ENCODE data around the gene SUN1. TPM values are rescaled to one million over a fixed set of nuclear protein-coding genes. Genes with fewer than 3 reads are reported as not detected.

SUN1 gene
- total RNA-seq, 2 donors from 2014 or later: 106 to 109 TPM

- no peak for DNase-seq (ENCODE audit: low spot score in 2 of 2)
- Mint-ChIP-seq H3K36me3 (peaks cover 6 to 22% of the 10 kb centered on the region in 2 donors), H3K9me3 (peaks cover 0 to 7% of the 10 kb centered on the region in 2 donors), H3K27ac (no peak overlapping the region)
- no peak for ATAC-seq
These were observed 64.8 kb downstream of the SUN1 start for GRCh38 chr7:897086-897485.

DNA sequence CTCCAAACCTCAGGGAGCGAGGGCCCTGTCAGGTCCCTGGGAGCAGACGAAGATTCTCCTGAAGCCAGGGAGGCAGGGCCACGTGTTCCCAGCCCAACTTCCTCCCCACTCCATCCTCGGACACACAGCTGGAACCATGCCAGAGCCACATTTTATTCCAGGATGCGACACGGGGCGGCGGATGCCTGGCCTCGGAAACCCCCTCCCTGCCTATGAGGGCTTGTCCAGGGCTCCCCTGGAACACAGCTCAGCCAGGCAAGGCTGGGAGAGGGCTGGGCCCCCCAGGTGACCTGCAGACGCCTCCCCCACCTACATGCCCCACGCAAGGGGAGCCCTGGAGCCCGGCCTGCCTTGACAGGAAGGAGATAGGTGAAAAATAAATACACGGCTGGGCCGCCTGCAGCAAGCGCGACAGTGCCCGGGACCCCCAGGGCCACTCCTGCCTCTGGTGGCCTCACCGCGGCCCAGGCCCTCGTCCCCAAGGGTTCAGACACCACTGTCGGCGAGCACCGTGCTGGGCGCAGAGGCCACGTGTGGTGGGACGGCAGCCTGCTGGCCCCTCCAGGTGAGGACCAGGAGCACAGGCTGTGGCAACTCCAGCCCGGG, 65.6 kb downstream of the SUN1 start:
- peaks cover 0 to under 1% of the 10 kb centered on the region in 2 donors for H3K9me3 Mint-ChIP-seq
- peaks cover 6 to 14% of the 10 kb centered on the region in 2 donors for H3K36me3 Mint-ChIP-seq
- H3K27ac Mint-ChIP-seq: no peak overlapping the region
- ATAC-seq: no peak
- no peak for DNase-seq (ENCODE audit: low spot score in 2 of 2)

- H3K36me3 Mint-ChIP-seq: peaks cover 3 to 9% of the 10 kb centered on the region in 2 donors
- no peak for DNase-seq (ENCODE audit: low spot score in 2 of 2)
- no peak overlapping the region for H3K27ac Mint-ChIP-seq
- no peak for ATAC-seq
- no peaks in the 10 kb centered on the region for H3K9me3 Mint-ChIP-seq
These were observed 66.2 kb downstream of the SUN1 start for GRCh38 chr7:898460-898854.

DNA sequence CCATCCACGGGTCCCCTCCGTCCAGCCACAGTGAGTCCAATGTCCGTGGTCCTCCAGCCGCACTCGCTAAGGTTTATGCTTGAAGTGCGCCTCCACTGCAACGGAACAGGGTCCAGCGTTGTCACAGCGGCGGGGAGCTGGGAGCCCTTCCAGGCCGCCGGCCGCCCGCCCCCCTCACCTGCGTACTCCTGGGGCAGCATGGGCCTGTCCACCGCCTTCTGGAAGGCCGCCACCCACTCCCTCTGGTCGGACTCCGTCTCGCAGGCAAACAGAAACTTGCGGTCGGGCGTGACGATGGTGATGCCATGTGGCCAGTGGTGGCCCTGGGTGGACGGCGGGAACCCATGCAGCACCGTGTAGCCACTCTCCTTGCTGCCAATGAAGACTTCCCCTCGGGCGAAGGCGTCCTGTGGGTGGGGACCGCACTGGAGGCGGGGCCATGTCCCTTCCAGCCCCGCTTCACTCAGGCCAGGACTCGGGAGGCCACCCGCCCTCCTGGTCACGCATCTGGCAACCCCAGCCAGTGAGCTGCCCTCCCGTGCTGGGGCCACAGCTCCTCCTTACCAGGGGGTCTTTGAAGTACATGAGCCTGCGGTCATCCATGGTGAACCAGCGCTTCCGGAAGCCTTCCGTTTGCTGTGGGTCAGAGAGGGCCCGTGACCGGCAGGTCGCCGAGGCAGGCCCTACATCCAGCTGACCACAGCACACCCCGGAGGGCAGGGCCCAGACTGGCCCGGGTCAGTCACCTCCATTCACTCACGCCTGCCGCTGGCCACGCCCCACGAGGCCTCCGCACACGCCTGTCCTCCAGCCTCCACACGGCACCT, 66.8 kb downstream of the SUN1 start:
- peak overlapping the region in 1 of 2 donors; percentile 53 for H3K27ac Mint-ChIP-seq
- H3K9me3 Mint-ChIP-seq: no peaks in the 10 kb centered on the region
- peaks cover 0 to 6% of the 10 kb centered on the region in 2 donors for H3K36me3 Mint-ChIP-seq
- ATAC-seq: no peak
- no peak for DNase-seq (ENCODE audit: low spot score in 2 of 2)

DNA sequence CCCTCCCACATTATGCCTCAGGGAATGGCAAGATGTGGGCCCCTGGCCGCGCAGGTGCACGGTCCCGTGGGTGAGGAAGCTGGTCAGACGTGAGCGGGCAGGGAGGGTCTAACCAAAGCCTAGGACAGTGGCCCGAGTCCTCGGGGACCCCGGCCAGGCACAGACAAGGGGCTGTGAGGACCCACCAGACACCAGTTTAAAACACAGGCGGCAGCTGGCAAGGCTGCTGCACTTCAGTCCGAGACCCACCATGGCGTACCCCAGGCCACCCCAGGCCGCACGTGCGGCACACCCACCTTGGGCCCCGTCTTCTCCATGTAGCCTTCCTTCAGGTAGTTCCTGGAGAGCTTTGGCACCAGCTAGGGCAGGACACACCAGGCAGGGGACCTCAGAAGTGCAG, 67.5 kb downstream of the SUN1 start:
- no peak for ATAC-seq
- Mint-ChIP-seq H3K36me3 (peaks cover 0 to 6% of the 10 kb centered on the region in 2 donors), H3K9me3 (no peaks in the 10 kb centered on the region), H3K27ac (peak overlapping the region in 1 of 2 donors; percentile 53)
- DNase-seq (ENCODE audit: low spot score in 2 of 2): no peak

- ATAC-seq: no peak
- no peak overlapping the region for H3K27ac Mint-ChIP-seq
- peaks cover 0 to 6% of the 10 kb centered on the region in 2 donors for H3K36me3 Mint-ChIP-seq
- DNase-seq (ENCODE audit: low spot score in 2 of 2): no peak
- H3K9me3 Mint-ChIP-seq: no peaks in the 10 kb centered on the region
These were observed 68.2 kb downstream of the SUN1 start for GRCh38 chr7:900331-901040.

DNA sequence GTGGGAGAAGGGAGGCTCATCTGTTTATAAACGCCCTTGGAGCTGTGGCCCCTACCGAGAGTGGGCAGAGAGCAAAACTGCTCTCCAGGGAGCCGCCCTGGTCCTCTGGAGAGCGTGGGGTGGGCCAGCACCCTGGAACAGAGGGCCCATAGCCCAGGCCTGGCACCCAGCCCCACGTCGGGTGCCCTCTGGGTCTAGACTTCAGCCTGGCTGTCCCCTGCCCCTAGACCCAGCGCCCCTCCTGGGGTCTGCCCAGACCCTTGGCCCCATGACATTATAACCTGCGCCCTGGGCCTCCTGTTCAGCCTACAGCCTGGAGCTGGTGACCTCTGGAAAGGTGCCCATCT, 68.7 kb downstream of the SUN1 start:
- peaks cover 0 to 3% of the 10 kb centered on the region in 2 donors for H3K36me3 Mint-ChIP-seq
- ATAC-seq (peak in 1 of 2 donors; percentile 18), DNase-seq (ENCODE audit: low spot score in 2 of 2) (no peak)
- H3K27ac Mint-ChIP-seq: no peak overlapping the region
- no peaks in the 10 kb centered on the region for H3K9me3 Mint-ChIP-seq

GRCh38 chr7:901388-902154, 69.3 kb downstream of the SUN1 start:
- no peaks in the 10 kb centered on the region for H3K9me3 Mint-ChIP-seq
- DNase-seq (ENCODE audit: low spot score in 2 of 2) (peak in 1 of 2 donors; percentile 53), ATAC-seq (peak; percentile 13 to 74)
- no peaks in the 10 kb centered on the region for H3K36me3 Mint-ChIP-seq
- H3K27ac Mint-ChIP-seq: no peak overlapping the region

DNA sequence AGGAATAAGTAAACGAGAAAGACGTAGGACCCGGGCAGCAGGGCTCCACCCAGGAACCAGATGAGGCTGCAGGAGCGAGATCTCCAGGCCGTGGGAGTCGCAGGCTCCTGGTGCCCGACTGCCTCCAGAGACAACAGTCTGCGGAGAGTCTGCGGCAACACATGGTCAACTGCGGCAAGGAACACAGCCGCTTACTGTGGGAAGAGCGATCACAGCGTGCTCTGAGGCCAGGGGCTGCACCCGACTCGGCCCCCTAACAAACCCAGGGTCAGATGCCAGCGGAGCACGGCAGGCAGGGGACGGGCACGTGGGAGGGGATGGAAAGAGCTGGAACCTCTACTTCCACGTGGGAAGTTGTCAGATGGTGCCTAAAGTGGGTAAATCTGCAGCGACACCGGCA, 70.7 kb downstream of the SUN1 start:
- DNase-seq (ENCODE audit: low spot score in 2 of 2) (no peak), ATAC-seq (no peak)
- Mint-ChIP-seq H3K9me3 (no peaks in the 10 kb centered on the region), H3K27ac (no peak overlapping the region), H3K36me3 (no peaks in the 10 kb centered on the region)

- DNase-seq (ENCODE audit: low spot score in 2 of 2) (no peak), ATAC-seq (no peak)
- Mint-ChIP-seq H3K27ac (no peak overlapping the region), H3K9me3 (no peaks in the 10 kb centered on the region), H3K36me3 (no peaks in the 10 kb centered on the region)
These were observed 71.9 kb downstream of the SUN1 start for GRCh38 chr7:903921-904755.

- no peaks in the 10 kb centered on the region for H3K9me3 Mint-ChIP-seq
- ATAC-seq (no peak), DNase-seq (ENCODE audit: low spot score in 2 of 2) (no peak)
- H3K36me3 Mint-ChIP-seq: no peaks in the 10 kb centered on the region
- peak overlapping the region in 1 of 2 donors; percentile 32 for H3K27ac Mint-ChIP-seq
These were observed 72.6 kb downstream of the SUN1 start for GRCh38 chr7:904847-905246.

DNA sequence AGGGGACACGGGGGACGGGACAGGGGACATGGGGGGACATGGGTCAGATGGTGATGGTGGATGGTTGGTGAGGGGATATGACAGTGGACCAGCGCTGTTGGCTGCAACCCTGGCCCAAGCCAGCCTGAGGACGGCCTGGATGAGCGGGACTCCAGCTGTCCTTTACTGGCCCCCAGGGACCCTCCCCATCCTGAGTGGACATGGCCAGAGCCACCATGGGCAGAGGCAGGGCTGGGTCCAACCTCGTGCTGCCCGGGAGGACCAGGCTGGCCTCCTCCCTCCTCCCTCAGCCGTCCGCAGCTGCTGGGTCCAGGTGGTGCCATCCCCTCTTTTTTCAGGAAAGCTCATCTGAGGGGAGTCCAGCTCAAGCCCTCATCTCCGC, 74.5 kb downstream of the SUN1 start:
- ATAC-seq (peak in 1 of 2 donors; percentile 12), DNase-seq (ENCODE audit: low spot score in 2 of 2) (no peak)
- no peak overlapping the region for H3K27ac Mint-ChIP-seq
- H3K36me3 Mint-ChIP-seq: no peaks in the 10 kb centered on the region
- no peaks in the 10 kb centered on the region for H3K9me3 Mint-ChIP-seq

DNA sequence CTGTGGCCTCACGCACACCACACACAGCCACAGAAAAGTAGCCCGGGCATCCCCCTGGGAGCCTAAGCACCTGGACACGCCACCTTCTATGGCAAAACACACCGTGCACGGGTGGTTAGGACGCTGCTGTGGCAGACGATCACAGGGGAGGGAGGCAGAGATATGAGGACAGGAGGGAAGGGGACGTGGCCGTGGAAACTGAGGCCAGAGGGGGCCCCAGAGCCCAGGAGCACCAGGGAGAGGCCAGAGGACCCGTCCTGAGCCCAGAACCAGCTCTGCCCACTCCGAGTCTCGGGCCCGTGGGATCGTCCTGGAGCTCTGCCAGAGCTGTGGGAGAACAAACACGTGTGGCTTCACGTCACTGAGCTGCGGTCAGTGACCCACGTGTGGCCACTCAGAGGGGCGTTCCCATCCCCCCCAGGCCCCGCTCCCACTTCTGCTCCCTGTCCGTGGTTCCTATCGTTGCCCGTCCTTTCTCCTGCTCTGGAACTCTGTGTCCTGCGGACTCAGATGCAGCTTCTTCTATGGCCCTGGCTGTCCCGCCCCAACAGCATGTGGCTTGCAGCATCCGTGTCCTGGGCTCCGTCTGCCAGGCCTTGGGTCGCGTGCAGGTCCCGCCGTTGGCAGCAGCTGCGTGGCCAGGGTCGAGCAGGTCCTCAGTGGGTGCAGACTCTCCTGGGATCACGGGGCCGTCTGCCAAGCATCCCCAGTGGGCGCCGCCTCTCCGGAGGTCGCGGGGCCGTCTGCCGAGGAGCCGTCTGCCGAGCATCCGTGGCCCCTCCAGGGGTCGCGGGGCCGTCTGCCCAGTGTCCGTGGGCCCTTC, 75.1 kb downstream of the SUN1 start:
- Mint-ChIP-seq H3K9me3 (no peaks in the 10 kb centered on the region), H3K27ac (no peak overlapping the region), H3K36me3 (no peaks in the 10 kb centered on the region)
- ATAC-seq (peak in 1 of 2 donors; percentile 20), DNase-seq (ENCODE audit: low spot score in 2 of 2) (peak in 1 of 2 donors; percentile 38)

DNA sequence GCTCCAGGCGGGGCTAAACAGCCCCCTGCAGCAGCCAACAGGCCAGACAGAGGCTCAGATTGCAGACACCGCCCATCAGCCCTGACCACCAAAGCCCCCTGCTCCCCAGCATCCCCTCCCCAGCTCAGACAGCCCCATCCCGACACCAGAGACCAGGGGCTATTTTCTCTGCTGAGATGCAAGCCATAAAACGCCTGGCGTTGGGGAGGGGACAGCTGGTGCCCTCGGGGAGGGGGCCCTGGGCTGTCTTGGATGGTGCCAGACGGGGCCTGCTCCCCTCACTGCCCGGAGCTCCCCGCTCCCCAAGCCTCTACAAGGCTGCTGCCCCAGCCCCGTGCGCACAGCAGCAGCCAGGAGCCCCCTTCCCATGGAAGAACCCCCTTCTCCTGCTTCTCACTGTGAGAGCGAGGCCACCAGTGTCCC, 75.9 kb downstream of the SUN1 start:
- H3K9me3 Mint-ChIP-seq: no peaks in the 10 kb centered on the region
- ATAC-seq (peak in 1 of 2 donors; percentile 33), DNase-seq (ENCODE audit: low spot score in 2 of 2) (no peak)
- no peak overlapping the region for H3K27ac Mint-ChIP-seq
- no peaks in the 10 kb centered on the region for H3K36me3 Mint-ChIP-seq

Measured in activated naive CD4-positive, alpha-beta T cell treated with anti-CD3 and anti-CD28 coated beads, Interleukin-2, amount 50 U/mL, for 72 hours (primary cell).